ENCODE measurements around the gene ENTPD3. TPM values are rescaled to one million over a fixed set of nuclear protein-coding genes. Genes with fewer than 3 reads are reported as not detected.

The ENTPD3 gene
- total and polyA plus RNA-seq, 2 of the 13 experiments (the other 11 are each of a cell fraction or from before 2014, with no cell fraction given) = 0.07 TPM; not detected in 1

DNA sequence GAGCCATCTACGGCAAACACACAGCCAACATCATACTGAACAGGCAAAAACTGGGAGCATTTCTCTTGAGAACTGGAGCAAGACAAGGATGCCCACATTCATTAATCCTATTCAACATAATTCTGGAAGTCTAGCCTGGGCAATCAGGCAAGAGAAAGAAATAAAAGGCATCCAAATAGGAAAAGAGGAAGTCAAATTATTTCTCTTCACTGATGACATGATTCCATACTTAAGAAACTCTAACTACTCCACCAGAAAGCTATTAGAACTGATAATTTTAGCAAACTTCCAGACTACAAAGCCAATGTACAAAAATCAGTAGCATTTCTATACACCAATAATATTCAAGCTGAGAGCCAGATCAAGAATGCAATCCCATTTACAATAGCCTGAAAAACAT lies 17.3 kb upstream of the ENTPD3 start:
- DNase-seq (ENCODE audit: low spot score) (no peak), ATAC-seq (no peak), FAIRE-seq (no peak)
- H2AFZ ChIP-seq (ENCODE audit: low read length) = no peak overlapping the region
- H3K4me2 ChIP-seq (ENCODE audit: low read depth, low read length) = no peak overlapping the region
- in situ Hi-C loops (cut with HindIII; ENCODE audit: extremely low pct_ligation_motif_present, low pct_unique_long_range_greater_than_20kb) = no loop called here
- no TSS peak for BruUV-seq (replicated peaks)
- no peaks in the 10 kb centered on the region for H4K20me1 ChIP-seq (ENCODE audit: insufficient read depth, low read length)
- H3K9me3 ChIP-seq (ENCODE audit: low read length) = no peaks in the 10 kb centered on the region
- no peak overlapping the region for H3K9ac ChIP-seq (ENCODE audit: insufficient read depth, low read depth, low read length)
- no peaks in the 10 kb centered on the region for H3K79me2 ChIP-seq (ENCODE audit: insufficient read depth, low read length)
- POLR2A ChIA-PET = no interaction called here
- intact Hi-C loops (cut with micrococcal nuclease; ENCODE audit: unreplicated experiment) = no loop called here
- H3K27ac ChIP-seq (ENCODE audit: extremely low read length, insufficient read depth, low read length) = no peak overlapping the region
- H3K27me3 ChIP-seq (ENCODE audit: control insufficient read depth in 1 of 2, insufficient read depth in 2 of 2, low read length in 2 of 2) = no peaks in the 10 kb centered on the region; a peak in 1 of 5 replicates
- no peak for TF ChIP-seq SIX4 (CRISPR knock-in tag; IDR thresholded peaks at IDR 0.05)
- TF ChIP-seq, protein P1, sequence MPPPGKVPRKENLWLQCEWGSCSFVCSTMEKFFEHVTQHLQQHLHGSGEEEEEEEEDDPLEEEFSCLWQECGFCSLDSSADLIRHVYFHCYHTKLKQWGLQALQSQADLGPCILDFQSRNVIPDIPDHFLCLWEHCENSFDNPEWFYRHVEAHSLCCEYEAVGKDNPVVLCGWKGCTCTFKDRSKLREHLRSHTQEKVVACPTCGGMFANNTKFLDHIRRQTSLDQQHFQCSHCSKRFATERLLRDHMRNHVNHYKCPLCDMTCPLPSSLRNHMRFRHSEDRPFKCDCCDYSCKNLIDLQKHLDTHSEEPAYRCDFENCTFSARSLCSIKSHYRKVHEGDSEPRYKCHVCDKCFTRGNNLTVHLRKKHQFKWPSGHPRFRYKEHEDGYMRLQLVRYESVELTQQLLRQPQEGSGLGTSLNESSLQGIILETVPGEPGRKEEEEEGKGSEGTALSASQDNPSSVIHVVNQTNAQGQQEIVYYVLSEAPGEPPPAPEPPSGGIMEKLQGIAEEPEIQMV (CRISPR knock-in tag; IDR thresholded peaks at IDR 0.05; ENCODE audit: low read depth) = no peak
- TF ChIP-seq NR0B2 (CRISPR knock-in tag; IDR thresholded peaks at IDR 0.05) = no peak
- TF ChIP-seq ZNF256 (CRISPR knock-in tag; conservative IDR thresholded peaks at IDR 0.05) = no peak
- TF ChIP-seq IKZF5 (CRISPR knock-in tag; IDR thresholded peaks at IDR 0.05) = no peak
- TF ChIP-seq SP140L (CRISPR knock-in tag; IDR thresholded peaks at IDR 0.05; ENCODE audit: borderline replicate concordance) = no peak
- no peak for TF ChIP-seq TCF12 (IDR thresholded peaks at IDR 0.05)
- no peak for TF ChIP-seq TCF12 (CRISPR knock-in tag; IDR thresholded peaks at IDR 0.05)
- no peak for TF ChIP-seq NFRKB (IDR thresholded peaks at IDR 0.05)
- TF ChIP-seq PHF8 (CRISPR knock-in tag; IDR thresholded peaks at IDR 0.05) = no peak
- TF ChIP-seq ESRRA (CRISPR knock-in tag; IDR thresholded peaks at IDR 0.05; ENCODE audit: low read depth) = no peak
- no peak for TF ChIP-seq GATAD1 (CRISPR knock-in tag; IDR thresholded peaks at IDR 0.05)
- 0% methylated on average over 1 of the region's 1 CpG for WGBS (ENCODE audit: low lambda C conversion rate)
- no peaks in the 10 kb centered on the region for H3K36me3 ChIP-seq (replicated peaks in 1 of 2; ENCODE audit: control insufficient read depth in 1 of 2, insufficient read depth in 2 of 2, low read length in 2 of 2)
- CTCF ChIA-PET (ENCODE audit: low intra/inter-chr PET ratio, low total read pairs) = no interaction called here
- H3K4me1 ChIP-seq (ENCODE audit: insufficient read depth, low read length) = no peaks in the 10 kb centered on the region
- no peak overlapping the region for H3K4me3 ChIP-seq (replicated peaks in 1 of 3; ENCODE audit: insufficient read depth in 1 of 3, low read depth in 2 of 3, low read length in 3 of 3)
